GM23338 (cell line): Measurements from ENCODE around the gene DPH2.

ENCODE experiments used
- CTCF ChIP-seq, 2 experiments: fragments of 200-600 bp in 1 of 2; sonication (generic) in 1 of 2; conservative IDR thresholded peaks; 2 replicates each; pipeline versions ENCODE4 v1.5.1 to v1.6.1; 2016 to 2017; ENCODE audit warnings: antibody characterized with exemption in 2 of 2, low read depth in 2 of 2, mild to moderate bottlenecking in 2 of 2, moderate library complexity in 1 of 2
- EZH2 ChIP-seq: fragments of 200-600 bp; sonication (generic); IDR thresholded peaks from one replicate; pipeline ENCODE4 v1.8.0; 2017; ENCODE audit warnings: antibody characterized with exemption, mild to moderate bottlenecking, low read depth; ENCODE audit not compliant: unreplicated experiment
- EZH2phosphoT487 ChIP-seq: fragments of 200-600 bp; sonication (generic); IDR thresholded peaks from one replicate; pipeline ENCODE4 v1.8.1; 2018; ENCODE audit warnings: antibody characterized with exemption; ENCODE audit not compliant: unreplicated experiment
- JUNB ChIP-seq: IDR thresholded peaks from one replicate; pipeline ENCODE4 v1.6.1; 2016; ENCODE audit warnings: antibody characterized with exemption; ENCODE audit not compliant: unreplicated experiment
- POLR2AphosphoS5 ChIP-seq: IDR thresholded peaks from 2 replicates; pipeline ENCODE4 v1.6.1; 2016; ENCODE audit warnings: antibody characterized with exemption, low read depth

GRCh38 chr1:43936431-43937151, 33.2 kb upstream of the DPH2 start:
- TF ChIP-seq POLR2AphosphoS5 (no peak), CTCF (conservative IDR thresholded peaks at IDR 0.05; ENCODE audit: low read depth in 2 of 2) (peak; percentile 49 to 51), EZH2 (no peak), JUNB (no peak), EZH2phosphoT487 (no peak)
